ENCODE data around the gene PPP2R3A. TPM values are rescaled to one million over a fixed set of nuclear protein-coding genes. Genes with fewer than 3 reads are reported as not detected.

PPP2R3A gene
- total RNA-seq, 6 experiments from 2014 or later: 21.2 to 26.1 (median 24.8) TPM

DNA sequence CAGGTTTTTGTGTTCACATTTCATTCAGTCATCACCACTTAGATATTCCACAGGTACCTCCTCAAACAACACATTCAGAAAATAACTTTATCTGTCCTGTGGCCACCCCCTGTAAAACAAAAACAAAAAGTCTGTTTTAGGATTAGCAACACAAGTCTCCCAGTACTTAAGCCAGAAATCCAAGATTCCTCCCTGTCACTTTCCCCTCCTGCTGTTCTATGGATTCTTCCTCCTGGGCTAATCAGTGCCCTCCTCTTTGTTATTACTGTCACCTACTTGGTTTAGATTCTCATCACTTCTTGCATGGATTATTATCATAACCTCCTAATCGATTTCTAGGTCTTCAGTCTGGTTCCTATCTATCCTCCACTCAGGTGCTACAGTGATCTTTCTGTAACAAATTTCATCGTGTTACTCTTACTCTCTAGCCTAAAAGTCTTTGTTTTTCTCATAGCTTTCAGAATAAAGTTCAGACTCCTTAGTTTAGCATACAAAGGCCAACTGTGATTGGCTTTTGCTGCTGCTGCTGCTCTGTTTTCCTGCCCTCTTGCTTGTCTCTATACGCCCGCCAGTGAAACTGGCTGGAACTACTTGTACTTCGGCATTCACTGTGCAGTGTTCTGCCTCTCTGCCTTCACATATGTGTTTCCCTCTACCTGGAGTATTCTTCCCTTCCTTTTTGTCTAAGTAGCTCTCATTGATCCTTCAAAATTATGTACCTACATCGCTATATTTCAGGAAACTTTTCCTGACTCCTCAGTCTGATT lies 32.2 kb downstream of the PPP2R3A start:
- TF ChIP-seq CTCF (IDR thresholded peaks at IDR 0.05): no peak
- no peak overlapping the region for H3K27ac Mint-ChIP-seq
- DNase-seq: no peak
- no peak overlapping the region for H3K4me3 Mint-ChIP-seq
- peaks cover 28% of the 10 kb centered on the region for H3K4me1 Mint-ChIP-seq (ENCODE audit: low read depth)
- H3K9me3 Mint-ChIP-seq: no peaks in the 10 kb centered on the region
- peaks cover 18% of the 10 kb centered on the region for H3K36me3 Mint-ChIP-seq (ENCODE audit: low read depth)
- H3K27me3 Mint-ChIP-seq (ENCODE audit: insufficient read depth): no peaks in the 10 kb centered on the region

DNA sequence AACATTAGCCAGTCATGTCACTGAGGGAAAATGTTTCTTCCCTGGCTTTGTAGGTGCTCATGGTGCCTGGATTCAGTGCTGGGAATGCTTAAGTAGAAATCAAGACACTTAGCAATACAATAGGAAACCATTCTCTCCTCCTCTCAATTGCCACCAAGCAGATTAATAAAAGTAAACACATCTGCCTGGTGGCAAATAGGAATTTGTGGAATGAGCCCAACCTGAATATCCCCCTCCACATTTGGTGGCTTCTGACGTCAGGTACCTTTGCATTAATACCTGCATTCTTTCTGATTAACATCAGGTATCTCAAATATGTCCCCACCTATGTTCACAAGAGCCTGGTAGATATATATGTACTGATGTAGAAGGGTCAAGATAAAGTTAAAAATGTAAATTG lies 42.7 kb downstream of the PPP2R3A start:
- H3K27ac Mint-ChIP-seq: no peak overlapping the region
- peaks cover 52% of the 10 kb centered on the region for H3K4me1 Mint-ChIP-seq (ENCODE audit: low read depth)
- H3K27me3 Mint-ChIP-seq (ENCODE audit: insufficient read depth): no peaks in the 10 kb centered on the region; the same call in 1 of the 2 replicates
- peaks cover 35% of the 10 kb centered on the region for H3K36me3 Mint-ChIP-seq (ENCODE audit: low read depth)
- no peak for TF ChIP-seq CTCF (IDR thresholded peaks at IDR 0.05)
- no peak for DNase-seq
- no peak overlapping the region for H3K4me3 Mint-ChIP-seq
- no peaks in the 10 kb centered on the region for H3K9me3 Mint-ChIP-seq

- DNase-seq: no peak
- peaks cover 28% of the 10 kb centered on the region for H3K36me3 Mint-ChIP-seq (ENCODE audit: low read depth)
- no peak for TF ChIP-seq CTCF (IDR thresholded peaks at IDR 0.05)
- peaks cover 52% of the 10 kb centered on the region for H3K4me1 Mint-ChIP-seq (ENCODE audit: low read depth)
- H3K27ac Mint-ChIP-seq: no peak overlapping the region
- H3K27me3 Mint-ChIP-seq (ENCODE audit: insufficient read depth): no peaks in the 10 kb centered on the region; the same call in 1 of the 2 replicates
- no peaks in the 10 kb centered on the region for H3K9me3 Mint-ChIP-seq
- no peak overlapping the region for H3K4me3 Mint-ChIP-seq
These were observed 43.4 kb downstream of the PPP2R3A start for GRCh38 chr3:136008732-136009470.

GRCh38 chr3:136018876-136019275 lies 53.3 kb downstream of the PPP2R3A start:
- DNase-seq: no peak
- peaks cover 15% of the 10 kb centered on the region for H3K36me3 Mint-ChIP-seq (ENCODE audit: low read depth)
- H3K9me3 Mint-ChIP-seq: no peaks in the 10 kb centered on the region
- peaks cover 62% of the 10 kb centered on the region for H3K4me1 Mint-ChIP-seq (ENCODE audit: low read depth)
- no peaks in the 10 kb centered on the region; the same call in 1 of the 2 replicates for H3K27me3 Mint-ChIP-seq (ENCODE audit: insufficient read depth)
- TF ChIP-seq CTCF (IDR thresholded peaks at IDR 0.05): no peak
- peak overlapping the region; percentile 64 for H3K27ac Mint-ChIP-seq
- peak overlapping the region; percentile 15; the same call in 1 of the 2 replicates for H3K4me3 Mint-ChIP-seq

DNA sequence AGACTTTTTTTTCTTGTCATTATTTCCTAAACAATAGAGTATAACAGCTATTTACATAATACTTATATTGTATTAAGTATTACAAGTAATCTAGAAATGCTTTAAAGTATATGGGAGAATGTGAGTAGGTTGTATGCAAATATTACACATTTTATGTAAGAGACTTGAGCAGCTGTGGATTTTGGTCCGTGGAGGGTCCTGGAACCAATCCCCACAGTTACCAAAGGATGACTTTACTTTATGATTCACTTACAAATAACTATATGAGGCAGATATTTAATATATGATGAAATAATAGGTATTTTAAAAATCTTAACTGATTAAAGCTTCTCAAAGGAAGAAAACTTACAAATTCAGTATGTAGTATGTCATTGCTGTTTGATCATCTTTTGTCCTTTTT lies 56.3 kb downstream of the PPP2R3A start:
- TF ChIP-seq CTCF (IDR thresholded peaks at IDR 0.05): no peak
- H3K4me3 Mint-ChIP-seq: no peak overlapping the region
- H3K36me3 Mint-ChIP-seq (ENCODE audit: low read depth): peaks cover 15% of the 10 kb centered on the region
- DNase-seq: no peak
- H3K27ac Mint-ChIP-seq: peak overlapping the region; percentile 27; the same call in 1 of the 2 replicates
- no peaks in the 10 kb centered on the region; the same call in 1 of the 2 replicates for H3K27me3 Mint-ChIP-seq (ENCODE audit: insufficient read depth)
- no peaks in the 10 kb centered on the region for H3K9me3 Mint-ChIP-seq
- H3K4me1 Mint-ChIP-seq (ENCODE audit: low read depth): peaks cover 61% of the 10 kb centered on the region
